Calu3 (cell line): ENCODE results near the gene PDIA3. TPM values are rescaled to one million over a fixed set of nuclear protein-coding genes. Genes with fewer than 3 reads are reported as not detected.
A peak's percentile ranks its signal among the peaks of the same experiment; 100 is the strongest.

Source experiments
- BruUV-seq: library from RNA; stranded (reverse); fragments of 400-500 nt; replicated peaks from 2 replicates; lab custom pipeline; 2021; lab: Mats Ljungman, UMichigan
- CTCF ChIA-PET: fragments of 300-600 bp; sonication (Branson Sonifier 250); formaldehyde crosslinking; loops from one replicate; lab custom pipeline; 2022; ENCODE audit warnings: antibody characterized with exemption; lab: Charles Lee
- DNase-seq: peaks from one replicate; pipeline ENCODE4 v3.0.0; 2022
- H3K27ac Mint-ChIP-seq: one replicate; pipeline ENCODE4 v1.8.0; 2022; ENCODE audit warnings: mixed read lengths; ENCODE audit not compliant: unreplicated experiment
- H3K27me3 Mint-ChIP-seq: one replicate; pipeline ENCODE4 v1.8.0; 2022; ENCODE audit warnings: mixed read lengths; ENCODE audit not compliant: unreplicated experiment
- H3K36me3 Mint-ChIP-seq: one replicate; pipeline ENCODE4 v1.8.0; 2022; ENCODE audit warnings: mild to moderate bottlenecking, moderate library complexity, mixed read lengths; ENCODE audit not compliant: insufficient read depth, unreplicated experiment
- H3K4me1 Mint-ChIP-seq: one replicate; pipeline ENCODE4 v1.8.0; 2022; ENCODE audit warnings: mild to moderate bottlenecking, low read depth, mixed read lengths; ENCODE audit not compliant: unreplicated experiment
- H3K4me3 Mint-ChIP-seq: one replicate; pipeline ENCODE4 v1.8.0; 2022; ENCODE audit warnings: mild to moderate bottlenecking, low read depth, moderate library complexity, mixed read lengths; ENCODE audit not compliant: unreplicated experiment
- H3K9me3 Mint-ChIP-seq: one replicate; pipeline ENCODE4 v1.8.0; 2022; ENCODE audit warnings: low read depth, mixed read lengths; ENCODE audit not compliant: unreplicated experiment
- CTCF ChIP-seq: fragments of 200-600 bp; IDR thresholded peaks from one replicate; pipeline ENCODE4 v1.8.0; 2022; ENCODE audit warnings: antibody characterized with exemption; ENCODE audit not compliant: unreplicated experiment
- intact Hi-C: fragments of 100-400 bp; cut with micrococcal nuclease; formaldehyde crosslinking; loops from one replicate; pipeline ENCODE4 v1.10.0; 2022; ENCODE audit not compliant: unreplicated experiment
- total RNA-seq: library from RNA; stranded (reverse); gene quantifications from 2 replicates; pipeline ENCODE4 v1.2.3, GENCODE V29; 2022

The PDIA3 gene
- total RNA-seq, 1 experiment from 2014 or later: 431 TPM

- DNase-seq: no peak
- BruUV-seq: no TSS peak
- CTCF ChIA-PET: interaction anchor here (0.6 to 0.8 kb wide), 3 partner anchors 14 to 630 kb away, joined by 3 to 6 read pairs (median 3); no protein-coding TSS in a partner anchor
- H3K4me1 Mint-ChIP-seq: no peaks in the 10 kb centered on the region
- no peaks in the 10 kb centered on the region for H3K9me3 Mint-ChIP-seq
- peak overlapping the region; percentile 79 for H3K27ac Mint-ChIP-seq
- intact Hi-C loops: no loop called here
- no peaks in the 10 kb centered on the region for H3K27me3 Mint-ChIP-seq
- no peak for TF ChIP-seq CTCF
- peak overlapping the region; percentile 74 for H3K4me3 Mint-ChIP-seq
- peaks cover 51% of the 10 kb centered on the region for H3K36me3 Mint-ChIP-seq
These were observed 30.0 kb downstream of the PDIA3 start for GRCh38 chr15:43776101-43776717.

- no peaks in the 10 kb centered on the region for H3K4me1 Mint-ChIP-seq
- DNase-seq: peak; percentile 71
- H3K36me3 Mint-ChIP-seq: peaks cover 49% of the 10 kb centered on the region
- CTCF ChIA-PET: interaction anchor here (0.6 to 0.8 kb wide), 4 partner anchors 14 to 1037 kb away, joined by 3 to 9 read pairs (median 4); no protein-coding TSS in a partner anchor
- intact Hi-C loops: no loop called here
- no TSS peak for BruUV-seq
- H3K27ac Mint-ChIP-seq: peak within 1 kb of the TSS; percentile 79
- no peaks in the 10 kb centered on the region for H3K27me3 Mint-ChIP-seq
- no peaks in the 10 kb centered on the region for H3K9me3 Mint-ChIP-seq
- H3K4me3 Mint-ChIP-seq: peak within 1 kb of the TSS; percentile 74
- TF ChIP-seq CTCF: no peak
These were observed 30.6 kb downstream of the PDIA3 start, which contains the start of gene ELL3 for GRCh38 chr15:43776718-43777266. Gene ELL3 (minus strand): TSS chr15:43776966. CDS start chr15:43776901, 65 bp downstream.

GRCh38 chr15:43777267-43777914, 31.2 kb downstream of the PDIA3 start:
- no peaks in the 10 kb centered on the region for H3K4me1 Mint-ChIP-seq
- intact Hi-C loops: no loop called here
- no peaks in the 10 kb centered on the region for H3K9me3 Mint-ChIP-seq
- CTCF ChIA-PET: interaction anchor here (0.6 to 0.8 kb wide), 4 partner anchors 13 to 1036 kb away, joined by 3 to 9 read pairs (median 4); no protein-coding TSS in a partner anchor
- DNase-seq: peak; percentile 76
- TF ChIP-seq CTCF: peak; percentile 29
- TSS peak; percentile 51 for BruUV-seq
- no peaks in the 10 kb centered on the region for H3K27me3 Mint-ChIP-seq
- H3K27ac Mint-ChIP-seq: peak overlapping the region; percentile 33
- peak overlapping the region; percentile 74 for H3K4me3 Mint-ChIP-seq
- H3K36me3 Mint-ChIP-seq: peaks cover 47% of the 10 kb centered on the region

- Mint-ChIP-seq H3K4me1 (no peaks in the 10 kb centered on the region), H3K27ac (no peak overlapping the region), H3K36me3 (peaks cover 34% of the 10 kb centered on the region), H3K27me3 (no peaks in the 10 kb centered on the region), H3K4me3 (no peak overlapping the region), H3K9me3 (no peaks in the 10 kb centered on the region)
- no TSS peak for BruUV-seq
- DNase-seq: no peak
- intact Hi-C loops: no loop called here
- TF ChIP-seq CTCF: no peak
- CTCF ChIA-PET: no interaction called here
These were observed 32.8 kb downstream of the PDIA3 start for GRCh38 chr15:43779016-43779415.
